WI38 (cell line): ENCODE data around the gene FAM162B.

Experiments used
- H3K4me3 ChIP-seq: 2 replicates; pipeline ENCODE4 v1.5.1; 2011; ENCODE audit warnings: low read depth, mild to moderate bottlenecking, control low read depth, low read length
- TF ChIP-seq, protein P1 (sequence below): IDR thresholded peaks from 2 replicates; pipeline ENCODE4 v1.5.1; 2012; ENCODE audit warnings: low read depth, mild to moderate bottlenecking, control low read depth, low read length

Gene FAM162B

DNA sequence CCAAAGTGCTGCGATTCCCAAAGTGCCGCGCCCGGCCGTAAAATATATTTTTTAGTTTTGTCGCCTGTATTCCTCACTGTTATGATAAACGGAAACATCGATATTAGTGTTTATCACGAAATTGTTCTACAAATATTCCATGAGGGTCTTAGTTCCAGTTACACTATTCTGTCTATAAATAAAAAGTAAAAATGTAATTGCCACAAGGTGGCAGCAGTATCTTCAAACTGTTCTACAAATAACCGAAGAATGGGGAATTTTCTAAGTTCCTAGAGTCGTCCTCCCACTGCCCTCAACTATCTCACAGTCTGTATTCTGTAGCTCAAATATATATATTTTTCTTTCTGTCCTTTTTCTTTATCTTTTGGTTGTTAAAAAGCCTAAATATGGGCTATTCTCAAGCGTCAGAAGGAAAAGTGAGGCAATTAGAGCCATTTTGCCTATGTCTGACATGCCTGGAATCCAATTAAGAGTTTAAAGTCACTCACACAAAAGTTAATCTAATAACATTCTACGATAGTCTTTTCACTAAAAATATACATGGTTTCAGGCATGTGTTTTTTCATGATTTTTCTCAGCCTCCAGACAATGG, 14.2 kb upstream of the FAM162B start:
- TF ChIP-seq, protein P1, sequence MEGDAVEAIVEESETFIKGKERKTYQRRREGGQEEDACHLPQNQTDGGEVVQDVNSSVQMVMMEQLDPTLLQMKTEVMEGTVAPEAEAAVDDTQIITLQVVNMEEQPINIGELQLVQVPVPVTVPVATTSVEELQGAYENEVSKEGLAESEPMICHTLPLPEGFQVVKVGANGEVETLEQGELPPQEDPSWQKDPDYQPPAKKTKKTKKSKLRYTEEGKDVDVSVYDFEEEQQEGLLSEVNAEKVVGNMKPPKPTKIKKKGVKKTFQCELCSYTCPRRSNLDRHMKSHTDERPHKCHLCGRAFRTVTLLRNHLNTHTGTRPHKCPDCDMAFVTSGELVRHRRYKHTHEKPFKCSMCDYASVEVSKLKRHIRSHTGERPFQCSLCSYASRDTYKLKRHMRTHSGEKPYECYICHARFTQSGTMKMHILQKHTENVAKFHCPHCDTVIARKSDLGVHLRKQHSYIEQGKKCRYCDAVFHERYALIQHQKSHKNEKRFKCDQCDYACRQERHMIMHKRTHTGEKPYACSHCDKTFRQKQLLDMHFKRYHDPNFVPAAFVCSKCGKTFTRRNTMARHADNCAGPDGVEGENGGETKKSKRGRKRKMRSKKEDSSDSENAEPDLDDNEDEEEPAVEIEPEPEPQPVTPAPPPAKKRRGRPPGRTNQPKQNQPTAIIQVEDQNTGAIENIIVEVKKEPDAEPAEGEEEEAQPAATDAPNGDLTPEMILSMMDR = peak; percentile 3; the same call in 1 of the 2 replicates
- no peak overlapping the region for H3K4me3 ChIP-seq

DNA sequence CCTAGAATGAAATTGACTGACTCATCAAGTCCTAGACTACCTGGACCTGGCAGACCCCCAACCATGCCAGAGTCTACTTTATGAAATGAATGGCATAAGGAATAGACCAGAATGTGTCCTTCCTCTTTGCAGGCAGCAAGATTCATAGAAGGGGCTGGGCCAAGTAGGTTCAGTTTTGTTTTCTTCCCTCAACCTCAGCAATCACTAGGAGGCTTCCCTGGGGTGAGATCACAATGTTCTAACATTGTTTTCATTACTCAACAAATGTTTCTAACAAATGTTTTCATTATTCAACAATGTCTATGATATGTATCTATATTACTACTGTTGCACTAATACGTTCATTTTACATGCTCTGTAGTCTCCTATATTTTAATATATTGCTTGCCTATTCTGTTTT, 8.4 kb upstream of the FAM162B start:
- no peak overlapping the region for H3K4me3 ChIP-seq
- TF ChIP-seq, protein P1 = no peak

DNA sequence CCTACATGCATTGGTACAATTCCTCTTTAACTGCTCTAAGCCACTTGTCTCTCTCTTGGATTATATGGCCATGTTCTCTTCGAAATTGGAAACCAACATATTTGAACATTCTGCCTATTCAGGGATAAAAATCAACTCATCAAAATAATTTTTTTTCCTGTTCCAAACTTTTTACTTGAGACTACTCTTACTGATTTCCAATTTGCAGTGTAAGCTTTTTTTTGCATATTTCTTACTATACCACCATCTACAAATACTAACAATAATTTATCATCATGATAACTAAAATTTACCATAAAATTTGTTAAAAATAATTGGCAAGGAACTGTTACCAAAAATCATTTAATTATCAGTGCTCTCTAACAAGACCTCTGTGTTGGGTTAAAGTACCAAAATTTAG, 6.9 kb upstream of the FAM162B start:
- H3K4me3 ChIP-seq = no peak overlapping the region
- TF ChIP-seq, protein P1 = no peak

DNA sequence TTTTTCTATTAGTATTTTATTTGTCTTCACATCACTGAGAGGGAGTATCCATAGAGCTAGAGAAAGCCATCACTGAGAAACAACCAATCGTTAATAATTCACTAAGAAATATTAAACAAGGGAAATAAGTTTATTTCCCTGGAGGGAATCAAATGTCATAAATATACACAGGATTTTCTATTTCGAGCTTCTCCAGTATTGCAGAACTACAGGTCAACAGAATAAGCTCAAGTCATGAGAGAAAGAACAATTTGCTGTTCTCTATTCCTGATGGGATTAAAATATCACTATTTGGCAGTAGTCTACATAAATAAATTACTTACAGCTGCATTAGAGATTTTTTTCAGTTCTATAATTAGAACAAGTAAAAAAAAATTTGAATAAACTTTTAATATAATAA, 2.2 kb upstream of the FAM162B start:
- no peak overlapping the region for H3K4me3 ChIP-seq
- TF ChIP-seq, protein P1 = no peak

DNA sequence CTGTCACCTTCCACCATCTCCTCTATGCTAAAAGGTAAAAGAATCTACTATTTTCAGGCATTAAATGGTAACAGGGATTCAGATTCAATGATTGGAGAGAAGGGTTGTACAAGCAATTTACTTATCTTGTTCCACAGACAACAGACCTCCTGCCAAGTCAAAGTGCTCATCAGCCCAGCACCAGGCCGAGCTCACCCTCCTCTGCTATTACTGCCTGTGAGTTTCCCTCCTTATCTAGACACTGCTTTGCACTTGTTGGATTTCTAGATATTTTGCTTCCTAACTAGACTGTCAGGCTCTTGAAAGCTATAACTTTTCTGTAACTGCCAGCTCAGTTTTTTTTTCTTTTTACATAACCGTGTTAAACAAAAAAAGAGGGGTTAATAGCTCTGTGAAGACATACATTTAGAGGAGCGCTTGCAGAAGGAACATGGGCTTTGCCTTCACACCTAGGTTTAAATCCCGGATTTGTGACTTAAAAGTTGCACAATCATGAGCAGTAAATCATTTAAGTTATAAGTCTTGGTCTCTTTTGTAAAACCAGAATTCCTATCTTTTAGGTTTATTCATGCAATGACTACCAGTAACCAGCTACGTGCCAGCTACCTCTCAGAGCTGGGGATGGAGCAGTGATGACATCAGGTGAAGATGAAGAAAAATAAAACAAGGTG, 1.1 kb upstream of the FAM162B start:
- TF ChIP-seq, protein P1 = no peak
- H3K4me3 ChIP-seq = no peak overlapping the region

DNA sequence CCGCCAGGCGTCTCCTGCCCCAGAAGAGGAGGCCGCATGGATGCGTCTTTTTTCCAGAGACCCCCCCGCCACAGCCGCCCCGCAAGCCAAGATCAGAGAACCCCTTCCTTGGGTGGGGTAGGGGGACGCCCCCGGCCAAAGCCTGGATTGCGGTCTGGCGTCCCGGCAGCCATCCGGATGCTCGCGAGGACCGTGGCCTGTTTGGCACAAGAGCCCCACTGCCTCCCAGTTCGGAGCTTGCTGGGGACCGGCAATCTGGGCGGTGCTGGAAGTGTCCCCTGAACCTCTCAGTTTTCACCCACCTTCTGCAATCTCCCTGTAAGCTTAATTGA, 924 bp downstream of the FAM162B start:
- TF ChIP-seq, protein P1 = no peak
- H3K4me3 ChIP-seq = peak overlapping the region; percentile 67

DNA sequence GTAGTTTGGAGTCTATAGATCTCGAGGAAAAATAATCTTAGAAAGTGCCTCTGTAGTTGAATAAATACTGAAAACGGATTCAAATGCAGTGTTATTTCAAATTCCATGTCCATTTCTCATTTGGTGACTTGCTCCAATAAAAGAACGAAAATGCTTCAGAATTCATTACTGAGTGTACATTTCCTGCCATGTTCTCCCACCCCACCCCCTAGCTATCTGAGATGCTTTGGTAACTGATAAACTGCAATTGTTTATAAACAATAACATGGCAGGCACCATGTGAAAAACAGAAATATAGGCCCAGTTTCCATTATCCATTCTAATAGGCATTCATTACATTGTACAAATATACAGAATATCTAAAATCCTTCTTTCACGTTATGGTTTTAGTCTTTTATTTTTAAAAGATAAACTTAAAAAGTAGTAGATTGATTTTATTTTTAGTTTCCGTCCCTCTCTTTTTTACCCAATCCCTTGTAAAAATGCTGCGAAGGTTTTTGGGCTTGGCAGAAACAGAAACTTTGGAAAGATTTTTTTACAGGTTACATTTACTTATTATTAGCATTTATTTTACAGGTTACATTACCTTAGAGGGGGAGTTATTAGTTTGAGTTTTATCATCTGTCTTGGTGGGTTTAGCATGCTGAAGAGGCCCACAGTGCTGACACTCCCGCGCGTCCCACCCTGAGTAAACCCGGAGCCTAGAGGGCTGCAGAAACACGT, 1.5 kb downstream of the FAM162B start:
- peak overlapping the region; percentile 67 for H3K4me3 ChIP-seq
- TF ChIP-seq, protein P1 = no peak
